ENCODE data around the gene ATP1B1.

ATP1B1 gene

DNA sequence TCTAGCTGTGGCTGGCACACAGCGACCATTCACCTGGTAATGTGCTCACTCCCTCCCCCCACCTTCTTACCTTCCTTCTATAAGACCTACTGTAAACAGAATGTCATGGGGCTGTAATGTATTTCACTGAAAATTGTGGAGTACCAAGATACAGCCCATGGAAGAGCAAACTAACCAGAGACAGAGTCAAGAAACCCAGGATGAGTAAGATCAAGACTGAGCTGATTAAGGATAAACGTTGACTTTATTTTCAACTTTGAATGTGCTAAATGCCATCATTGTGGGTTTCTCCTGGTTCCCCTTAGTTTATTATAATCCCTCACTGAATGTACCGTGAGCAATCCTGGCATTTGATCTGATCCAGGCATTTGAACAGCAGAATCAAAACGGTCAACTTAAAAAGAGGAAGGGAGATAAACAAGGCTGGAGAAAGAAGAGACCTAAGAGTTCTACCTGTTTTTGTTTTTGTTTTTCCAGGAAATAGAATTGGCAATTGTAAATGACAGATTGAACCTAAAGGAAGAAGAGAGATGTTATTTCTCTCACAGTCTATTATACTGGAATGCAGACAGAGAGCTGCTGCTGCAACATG lies 16.1 kb upstream of the ATP1B1 start:
- TF ChIP-seq, protein P1, sequence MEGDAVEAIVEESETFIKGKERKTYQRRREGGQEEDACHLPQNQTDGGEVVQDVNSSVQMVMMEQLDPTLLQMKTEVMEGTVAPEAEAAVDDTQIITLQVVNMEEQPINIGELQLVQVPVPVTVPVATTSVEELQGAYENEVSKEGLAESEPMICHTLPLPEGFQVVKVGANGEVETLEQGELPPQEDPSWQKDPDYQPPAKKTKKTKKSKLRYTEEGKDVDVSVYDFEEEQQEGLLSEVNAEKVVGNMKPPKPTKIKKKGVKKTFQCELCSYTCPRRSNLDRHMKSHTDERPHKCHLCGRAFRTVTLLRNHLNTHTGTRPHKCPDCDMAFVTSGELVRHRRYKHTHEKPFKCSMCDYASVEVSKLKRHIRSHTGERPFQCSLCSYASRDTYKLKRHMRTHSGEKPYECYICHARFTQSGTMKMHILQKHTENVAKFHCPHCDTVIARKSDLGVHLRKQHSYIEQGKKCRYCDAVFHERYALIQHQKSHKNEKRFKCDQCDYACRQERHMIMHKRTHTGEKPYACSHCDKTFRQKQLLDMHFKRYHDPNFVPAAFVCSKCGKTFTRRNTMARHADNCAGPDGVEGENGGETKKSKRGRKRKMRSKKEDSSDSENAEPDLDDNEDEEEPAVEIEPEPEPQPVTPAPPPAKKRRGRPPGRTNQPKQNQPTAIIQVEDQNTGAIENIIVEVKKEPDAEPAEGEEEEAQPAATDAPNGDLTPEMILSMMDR (IDR thresholded peaks at IDR 0.05; ENCODE audit: low read depth, low read length): no peak
- Histone ChIP-seq H3K27me3 (no peaks in the 10 kb centered on the region), H3K36me3 (no peaks in the 10 kb centered on the region), H3K4me3 (ENCODE audit: low read depth, low read length) (no peak overlapping the region), H3K9me3 (no peaks in the 10 kb centered on the region), H3K4me1 (peaks cover 22% of the 10 kb centered on the region)
- DNase-seq: no peak

DNA sequence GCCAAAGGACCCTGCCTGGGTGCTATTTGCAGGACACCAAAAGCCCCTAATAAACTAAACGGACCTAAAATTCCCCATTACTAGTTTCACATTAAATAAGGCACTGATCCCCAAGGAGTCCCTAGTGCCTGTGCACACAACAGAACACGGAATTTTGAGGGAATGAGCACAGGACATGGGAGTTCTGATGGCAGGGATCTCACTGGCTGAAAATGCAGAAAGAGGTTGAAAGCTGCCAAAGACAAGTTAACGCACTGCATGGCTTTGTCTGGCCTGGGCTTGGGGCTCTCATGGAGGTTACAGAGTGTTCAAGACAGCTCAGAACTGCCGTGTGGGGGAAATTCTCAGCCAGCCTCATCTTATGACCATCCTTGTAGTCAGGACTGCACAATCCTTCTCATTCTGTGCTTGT lies 15.6 kb upstream of the ATP1B1 start:
- Histone ChIP-seq H3K27me3 (no peaks in the 10 kb centered on the region), H3K36me3 (no peaks in the 10 kb centered on the region), H3K4me3 (ENCODE audit: low read depth, low read length) (no peak overlapping the region), H3K4me1 (peaks cover 17% of the 10 kb centered on the region), H3K9me3 (no peaks in the 10 kb centered on the region)
- TF ChIP-seq, protein P1 (IDR thresholded peaks at IDR 0.05; ENCODE audit: low read depth, low read length): no peak
- no peak for DNase-seq

DNA sequence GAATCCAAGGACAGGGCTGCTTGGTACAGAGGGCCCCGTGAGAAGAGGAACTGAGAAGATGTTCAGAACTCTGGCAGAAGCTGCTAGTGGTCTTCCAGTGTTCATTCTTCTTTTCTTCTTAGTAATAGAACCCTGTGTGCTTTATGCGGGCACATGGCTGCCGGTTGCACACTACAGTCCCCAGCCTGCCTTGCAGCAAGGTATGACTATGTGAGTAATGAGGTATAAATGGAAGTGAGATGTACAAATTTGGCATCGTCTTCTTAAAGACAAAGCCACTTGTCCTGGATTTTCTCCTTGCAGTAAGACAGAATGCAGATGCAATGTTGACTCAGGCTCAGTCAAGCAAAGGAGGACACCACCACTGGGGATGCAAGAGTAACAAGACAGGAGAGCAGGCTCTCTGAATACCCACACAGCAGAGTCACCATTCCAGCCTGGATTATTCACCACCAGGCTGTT lies 15.0 kb upstream of the ATP1B1 start:
- H3K36me3 ChIP-seq: no peaks in the 10 kb centered on the region
- H3K27me3 ChIP-seq: no peaks in the 10 kb centered on the region
- TF ChIP-seq, protein P1 (IDR thresholded peaks at IDR 0.05; ENCODE audit: low read depth, low read length): no peak
- no peak for DNase-seq
- H3K4me1 ChIP-seq: peaks cover 11% of the 10 kb centered on the region
- no peaks in the 10 kb centered on the region for H3K9me3 ChIP-seq
- H3K4me3 ChIP-seq (ENCODE audit: low read depth, low read length): no peak overlapping the region

DNA sequence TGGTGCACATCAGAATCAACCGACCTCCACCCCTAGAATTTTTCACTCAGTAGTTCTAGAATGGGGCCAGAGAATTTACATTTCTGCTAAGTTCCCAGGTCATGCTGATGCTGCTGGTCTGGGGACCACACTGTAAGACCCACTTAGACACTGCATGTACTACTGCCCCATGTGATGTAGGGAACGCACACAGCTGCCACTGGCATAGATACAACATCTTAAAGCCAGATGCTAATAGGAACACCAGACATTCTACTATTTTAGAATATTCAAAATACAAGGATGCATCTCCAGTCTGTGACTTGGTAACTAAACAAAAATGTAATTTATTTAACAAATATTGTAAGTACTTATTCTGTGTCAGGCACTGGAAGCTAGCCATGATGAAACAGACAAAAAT lies 14.1 kb upstream of the ATP1B1 start:
- peaks cover 2% of the 10 kb centered on the region for H3K4me1 ChIP-seq
- no peaks in the 10 kb centered on the region for H3K9me3 ChIP-seq
- TF ChIP-seq, protein P1 (IDR thresholded peaks at IDR 0.05; ENCODE audit: low read depth, low read length): no peak
- no peaks in the 10 kb centered on the region for H3K27me3 ChIP-seq
- DNase-seq: no peak
- H3K36me3 ChIP-seq: no peaks in the 10 kb centered on the region
- no peak overlapping the region for H3K4me3 ChIP-seq (ENCODE audit: low read depth, low read length)

DNA sequence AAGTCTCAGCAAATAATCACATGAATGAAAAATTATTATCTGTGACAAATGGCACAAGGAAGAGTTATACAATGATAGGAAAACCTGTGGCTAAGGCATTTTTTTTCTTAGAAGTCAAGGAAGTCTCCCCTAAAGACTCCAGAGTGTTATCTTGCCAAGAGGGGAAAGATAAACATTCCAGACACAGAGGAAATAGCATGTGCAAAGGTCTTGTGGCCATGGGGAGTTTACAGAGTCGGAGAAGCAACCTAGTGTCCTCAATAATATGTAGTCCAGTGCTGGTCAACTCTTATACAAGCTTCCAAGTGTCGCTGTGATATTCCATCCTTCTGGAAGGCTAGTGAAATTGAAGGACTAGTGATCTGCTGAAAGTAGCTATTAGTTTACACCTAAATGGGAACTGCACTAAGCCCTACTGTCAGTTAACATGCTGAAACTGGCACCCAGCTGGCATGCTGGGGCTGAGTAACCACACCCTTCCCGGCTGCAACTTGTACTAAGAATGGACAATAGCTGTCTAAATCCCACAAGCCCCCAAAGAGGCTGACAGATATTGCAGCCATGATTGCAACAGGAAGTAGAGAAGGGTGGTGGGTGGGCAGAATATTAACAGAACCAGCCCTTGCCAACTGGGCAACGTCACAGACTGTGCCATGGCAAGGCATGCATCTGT lies 11.5 kb upstream of the ATP1B1 start:
- TF ChIP-seq, protein P1 (IDR thresholded peaks at IDR 0.05; ENCODE audit: low read depth, low read length): no peak
- DNase-seq: no peak
- no peaks in the 10 kb centered on the region for H3K27me3 ChIP-seq
- no peaks in the 10 kb centered on the region for H3K36me3 ChIP-seq
- no peak overlapping the region for H3K4me3 ChIP-seq (ENCODE audit: low read depth, low read length)
- H3K4me1 ChIP-seq: peaks cover 3% of the 10 kb centered on the region
- H3K9me3 ChIP-seq: no peaks in the 10 kb centered on the region

DNA sequence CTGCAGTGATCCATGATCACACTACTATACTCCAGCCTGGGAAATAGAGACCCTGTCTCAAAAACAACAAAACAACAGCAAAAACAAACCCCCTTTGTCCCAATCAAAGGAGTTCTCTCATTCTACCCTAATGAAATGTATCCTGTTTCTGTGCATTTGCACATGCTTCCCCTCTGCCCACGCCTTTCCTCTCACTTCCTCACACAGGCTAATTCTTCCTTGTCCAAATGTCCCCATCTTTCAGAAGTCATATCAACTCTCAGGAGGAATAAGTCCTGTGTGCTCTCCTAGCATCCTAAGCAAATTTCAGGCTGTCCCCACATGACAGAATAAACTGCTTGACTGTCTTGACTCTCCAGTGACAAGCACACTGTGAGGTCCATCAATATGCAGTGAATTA lies 8.1 kb upstream of the ATP1B1 start:
- H3K4me1 ChIP-seq: peaks cover 17% of the 10 kb centered on the region
- no peak overlapping the region for H3K4me3 ChIP-seq (ENCODE audit: low read depth, low read length)
- DNase-seq: no peak
- no peaks in the 10 kb centered on the region for H3K36me3 ChIP-seq
- no peaks in the 10 kb centered on the region for H3K27me3 ChIP-seq
- no peaks in the 10 kb centered on the region for H3K9me3 ChIP-seq
- TF ChIP-seq, protein P1 (IDR thresholded peaks at IDR 0.05; ENCODE audit: low read depth, low read length): no peak

Measured in BE2C (cell line).